Measurements from ENCODE around the gene PIGR. TPM values are rescaled to one million over a fixed set of nuclear protein-coding genes. Genes with fewer than 3 reads are reported as not detected.

PIGR gene
- total and polyA plus RNA-seq, 9 of the 15 experiments (the other 6 are each of a cell fraction or from before 2014, with no cell fraction given) = 0.01 to 1.5 (median 0.03) TPM; not detected in 4

Other genes starting within 250 kb of the PIGR start
Only the 7 nearest of the 11 such genes appear.
- not detected in 2 replicates for gene IL20, start 80.8 kb downstream of the PIGR start, total RNA-seq (2014; rRNA removed)
- not detected in 2 replicates for gene IL20, start 80.8 kb downstream of the PIGR start, total RNA-seq (2014; rRNA removed; fragmentation: Illumina TruSeq; extraction: Trizol)
- not detected in 2 replicates for gene IL20, start 80.8 kb downstream of the PIGR start, total RNA-seq (2015; rRNA removed; fragmentation: Illumina TruSeq; extraction: Trizol)
- not detected in 2 replicates for gene IL20, start 80.8 kb downstream of the PIGR start, total RNA-seq (2021)
- not detected in 2 replicates for gene IL20, start 80.8 kb downstream of the PIGR start, polyA plus RNA-seq (2011; rRNA removed)
- not detected in 2 replicates for gene IL20, start 80.8 kb downstream of the PIGR start, polyA plus RNA-seq (2014; fragmentation: Illumina TruSeq; extraction: Trizol)
- gene IL20, start 80.8 kb downstream of the PIGR start, polyA plus RNA-seq (2014; fragmentation: Nextera tagmentation; extraction: Ambion mirVana) = not detected
- gene IL20, start 80.8 kb downstream of the PIGR start, polyA plus RNA-seq (2014; rRNA removed) = not detected in 2 replicates
- not detected in 2 replicates for gene IL24, start 49.0 kb downstream of the PIGR start, total RNA-seq (2014; rRNA removed)
- not detected in 2 replicates for gene IL24, start 49.0 kb downstream of the PIGR start, total RNA-seq (2014; rRNA removed; fragmentation: Illumina TruSeq; extraction: Trizol)
- gene IL24, start 49.0 kb downstream of the PIGR start, total RNA-seq (2015; rRNA removed; fragmentation: Illumina TruSeq; extraction: Trizol) = not detected in 2 replicates
- gene IL24, start 49.0 kb downstream of the PIGR start, total RNA-seq (2021) = not detected in 2 replicates
- gene IL24, start 49.0 kb downstream of the PIGR start, polyA plus RNA-seq (2011; rRNA removed) = not detected in 2 replicates
- not detected in 2 replicates for gene IL24, start 49.0 kb downstream of the PIGR start, polyA plus RNA-seq (2014; fragmentation: Illumina TruSeq; extraction: Trizol)
- gene IL24, start 49.0 kb downstream of the PIGR start, polyA plus RNA-seq (2014; fragmentation: Nextera tagmentation; extraction: Ambion mirVana) = under 1 TPM in 1 of 2 experiments, not detected in 1; 0.04 TPM
- gene IL24, start 49.0 kb downstream of the PIGR start, polyA plus RNA-seq (2014; rRNA removed) = 0.19 TPM in 1 of 2 replicates, not detected in the other
- not detected in 2 replicates for gene FCMR, start 24.5 kb downstream of the PIGR start, total RNA-seq (2014; rRNA removed)
- not detected in 2 replicates for gene FCMR, start 24.5 kb downstream of the PIGR start, total RNA-seq (2014; rRNA removed; fragmentation: Illumina TruSeq; extraction: Trizol)
- 0.11 TPM in 1 of 2 replicates, not detected in the other for gene FCMR, start 24.5 kb downstream of the PIGR start, total RNA-seq (2015; rRNA removed; fragmentation: Illumina TruSeq; extraction: Trizol)
- gene FCMR, start 24.5 kb downstream of the PIGR start, total RNA-seq (2021) = 0.54 and 0.82 TPM in 2 replicates
- gene FCMR, start 24.5 kb downstream of the PIGR start, polyA plus RNA-seq (2011; rRNA removed) = not detected in 2 replicates
- gene FCMR, start 24.5 kb downstream of the PIGR start, polyA plus RNA-seq (2014; fragmentation: Illumina TruSeq; extraction: Trizol) = 0.30 and 0.32 TPM in 2 replicates
- gene FCMR, start 24.5 kb downstream of the PIGR start, polyA plus RNA-seq (2014; fragmentation: Nextera tagmentation; extraction: Ambion mirVana) = under 1 TPM in 1 of 2 experiments, not detected in 1; 0.11 TPM
- not detected in 2 replicates for gene FCMR, start 24.5 kb downstream of the PIGR start, polyA plus RNA-seq (2014; rRNA removed)
- gene FCAMR, start 24.0 kb upstream of the PIGR start, total RNA-seq (2014; rRNA removed) = not detected in 2 replicates
- not detected in 2 replicates for gene FCAMR, start 24.0 kb upstream of the PIGR start, total RNA-seq (2014; rRNA removed; fragmentation: Illumina TruSeq; extraction: Trizol)
- gene FCAMR, start 24.0 kb upstream of the PIGR start, total RNA-seq (2015; rRNA removed; fragmentation: Illumina TruSeq; extraction: Trizol) = not detected in 2 replicates
- gene FCAMR, start 24.0 kb upstream of the PIGR start, total RNA-seq (2021) = not detected in 2 replicates
- gene FCAMR, start 24.0 kb upstream of the PIGR start, polyA plus RNA-seq (2011; rRNA removed) = not detected in 2 replicates
- not detected in 2 replicates for gene FCAMR, start 24.0 kb upstream of the PIGR start, polyA plus RNA-seq (2014; fragmentation: Illumina TruSeq; extraction: Trizol)
- gene FCAMR, start 24.0 kb upstream of the PIGR start, polyA plus RNA-seq (2014; fragmentation: Nextera tagmentation; extraction: Ambion mirVana) = not detected
- gene FCAMR, start 24.0 kb upstream of the PIGR start, polyA plus RNA-seq (2014; rRNA removed) = not detected in 2 replicates
- gene C1orf116, start 86.3 kb upstream of the PIGR start, total RNA-seq (2014; rRNA removed) = 1.8 TPM in 2 replicates
- gene C1orf116, start 86.3 kb upstream of the PIGR start, total RNA-seq (2014; rRNA removed; fragmentation: Illumina TruSeq; extraction: Trizol) = 0.80 and 0.95 TPM in 2 replicates
- gene C1orf116, start 86.3 kb upstream of the PIGR start, total RNA-seq (2015; rRNA removed; fragmentation: Illumina TruSeq; extraction: Trizol) = 0.80 and 0.87 TPM in 2 replicates
- gene C1orf116, start 86.3 kb upstream of the PIGR start, total RNA-seq (2021) = 2.6 and 2.7 TPM in 2 replicates
- 1.2 and 2.6 TPM in 2 replicates for gene C1orf116, start 86.3 kb upstream of the PIGR start, polyA plus RNA-seq (2011; rRNA removed)
- gene C1orf116, start 86.3 kb upstream of the PIGR start, polyA plus RNA-seq (2014; fragmentation: Illumina TruSeq; extraction: Trizol) = 3.0 and 3.1 TPM in 2 replicates
- gene C1orf116, start 86.3 kb upstream of the PIGR start, polyA plus RNA-seq (2014; fragmentation: Nextera tagmentation; extraction: Ambion mirVana) = under 1 TPM; 0.62 to 0.69 TPM
- gene C1orf116, start 86.3 kb upstream of the PIGR start, polyA plus RNA-seq (2014; rRNA removed) = 0.62 and 0.95 TPM in 2 replicates
- gene YOD1, start 104.7 kb upstream of the PIGR start, total RNA-seq (2014; rRNA removed) = 47.5 and 49.8 TPM in 2 replicates
- gene YOD1, start 104.7 kb upstream of the PIGR start, total RNA-seq (2014; rRNA removed; fragmentation: Illumina TruSeq; extraction: Trizol) = 78.1 and 91.0 TPM in 2 replicates
- 51.8 and 56.0 TPM in 2 replicates for gene YOD1, start 104.7 kb upstream of the PIGR start, total RNA-seq (2015; rRNA removed; fragmentation: Illumina TruSeq; extraction: Trizol)
- 61.6 and 61.7 TPM in 2 replicates for gene YOD1, start 104.7 kb upstream of the PIGR start, total RNA-seq (2021)
- gene YOD1, start 104.7 kb upstream of the PIGR start, polyA plus RNA-seq (2011; rRNA removed) = 38.8 and 46.9 TPM in 2 replicates
- gene YOD1, start 104.7 kb upstream of the PIGR start, polyA plus RNA-seq (2014; fragmentation: Illumina TruSeq; extraction: Trizol) = 43.9 and 46.5 TPM in 2 replicates
- gene YOD1, start 104.7 kb upstream of the PIGR start, polyA plus RNA-seq (2014; fragmentation: Nextera tagmentation; extraction: Ambion mirVana) = 10 to 100 TPM; 18.2 to 24.0 TPM
- 27.9 and 28.7 TPM in 2 replicates for gene YOD1, start 104.7 kb upstream of the PIGR start, polyA plus RNA-seq (2014; rRNA removed)
- 10.5 and 12.3 TPM in 2 replicates for gene PFKFB2, start 106.8 kb upstream of the PIGR start, total RNA-seq (2014; rRNA removed)
- gene PFKFB2, start 106.8 kb upstream of the PIGR start, total RNA-seq (2014; rRNA removed; fragmentation: Illumina TruSeq; extraction: Trizol) = 21.9 and 26.2 TPM in 2 replicates
- gene PFKFB2, start 106.8 kb upstream of the PIGR start, total RNA-seq (2015; rRNA removed; fragmentation: Illumina TruSeq; extraction: Trizol) = 17.3 and 17.8 TPM in 2 replicates
- 20.4 and 22.9 TPM in 2 replicates for gene PFKFB2, start 106.8 kb upstream of the PIGR start, total RNA-seq (2021)
- gene PFKFB2, start 106.8 kb upstream of the PIGR start, polyA plus RNA-seq (2011; rRNA removed) = 24.1 and 26.0 TPM in 2 replicates
- 13.5 and 16.4 TPM in 2 replicates for gene PFKFB2, start 106.8 kb upstream of the PIGR start, polyA plus RNA-seq (2014; fragmentation: Illumina TruSeq; extraction: Trizol)
- 1 to 10 TPM; 6.9 to 7.6 TPM for gene PFKFB2, start 106.8 kb upstream of the PIGR start, polyA plus RNA-seq (2014; fragmentation: Nextera tagmentation; extraction: Ambion mirVana)
- 11.7 and 11.9 TPM in 2 replicates for gene PFKFB2, start 106.8 kb upstream of the PIGR start, polyA plus RNA-seq (2014; rRNA removed)